NCI-H748 (cell line): ENCODE results near the gene SUN5.

ENCODE experiments used
- DNase-seq: peaks from one replicate; lab custom pipeline; 2025; ENCODE audit not compliant: unreplicated experiment; lab: John Stamatoyannopoulos, UW

SUN5 gene

GRCh38 chr20:32995802-32996201 is 8.4 kb downstream of the SUN5 start:
- DNase-seq, result no peak

DNA sequence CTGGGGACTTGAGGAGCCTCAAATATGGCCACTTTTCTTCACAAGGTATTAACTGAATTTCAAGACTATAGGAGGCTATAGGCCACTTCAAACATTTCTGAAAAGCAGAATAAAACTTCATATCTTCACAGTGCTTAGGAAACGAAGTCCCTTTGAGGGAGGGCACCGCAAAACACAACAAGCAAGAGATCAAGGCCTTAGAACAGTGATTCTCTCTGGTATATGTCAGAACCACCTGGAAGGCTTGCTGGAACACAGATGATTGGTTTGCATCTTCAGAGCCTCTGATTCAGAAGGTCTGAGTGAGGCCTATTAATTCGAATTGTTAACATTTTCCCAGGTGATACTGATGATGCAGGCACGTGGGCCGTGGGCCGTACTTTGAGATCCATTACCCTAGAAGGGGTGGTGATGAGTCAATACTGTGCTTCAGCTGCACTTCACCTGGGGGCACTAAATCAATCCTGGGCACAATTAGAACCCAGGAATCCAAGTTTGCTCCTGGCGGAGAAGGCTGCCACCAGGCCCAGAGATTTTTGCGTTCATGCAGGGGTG is 10.7 kb downstream of the SUN5 start:
- no peak for DNase-seq

GRCh38 chr20:32991792-32992641 is 12.2 kb downstream of the SUN5 start:
- DNase-seq, result no peak

GRCh38 chr20:32991383-32991782 is 12.8 kb downstream of the SUN5 start:
- DNase-seq, result no peak

GRCh38 chr20:32990426-32990825 is 13.8 kb downstream of the SUN5 start:
- DNase-seq, result no peak

GRCh38 chr20:32989507-32990283 is 14.5 kb downstream of the SUN5 start:
- no peak for DNase-seq

DNA sequence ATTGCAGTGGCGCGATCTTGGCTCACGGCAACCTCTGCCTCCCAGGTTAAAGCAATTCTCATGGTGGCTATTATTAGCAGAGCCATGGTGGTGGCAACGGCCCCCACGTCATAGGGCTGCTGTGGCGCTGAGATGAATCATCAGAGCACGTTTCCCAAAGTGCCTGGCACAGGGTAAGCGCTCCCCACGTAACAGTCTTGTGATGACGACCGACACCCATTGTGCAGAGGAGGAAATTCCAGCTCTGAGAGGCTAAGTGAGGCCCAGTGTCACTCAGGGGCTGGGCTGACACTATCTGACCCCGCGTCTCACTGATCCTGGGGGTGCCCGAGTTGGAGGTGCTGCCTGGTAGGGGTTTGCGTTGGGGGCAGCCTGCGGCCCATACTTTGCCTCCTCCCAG is 16.2 kb downstream of the SUN5 start:
- no peak for DNase-seq

GRCh38 chr20:32987044-32987825 is 17.0 kb downstream of the SUN5 start:
- DNase-seq, result no peak

DNA sequence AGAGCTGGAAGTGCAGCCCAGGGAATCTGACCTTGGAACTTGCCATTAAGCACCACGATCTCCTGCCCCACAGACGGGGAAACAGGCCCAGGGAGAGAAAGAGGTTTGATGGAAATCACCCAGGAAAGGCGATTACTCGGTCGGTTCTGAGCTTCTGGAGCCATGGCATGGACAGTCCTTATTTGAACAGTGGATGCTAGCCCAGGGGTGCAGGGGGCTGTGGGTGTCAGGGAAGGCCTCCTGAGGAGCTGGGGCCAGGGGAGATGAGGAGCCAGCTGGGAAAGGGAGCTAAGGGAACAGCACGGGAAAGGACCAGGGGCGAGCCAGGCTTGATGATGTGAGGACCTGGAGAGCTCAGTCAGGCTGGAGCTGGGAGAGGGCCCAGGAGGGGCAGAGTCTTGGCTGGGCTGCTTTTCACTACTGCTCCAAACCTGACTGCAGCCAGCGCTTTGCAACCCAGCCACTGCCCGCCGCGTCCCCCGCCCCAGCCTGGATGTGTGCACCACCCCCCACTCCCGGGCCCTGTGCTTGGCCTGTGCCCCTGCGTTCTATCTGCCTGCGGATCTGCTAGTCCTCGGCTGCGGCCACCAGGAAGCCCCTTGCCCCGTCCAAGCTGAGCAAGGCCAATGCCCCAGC is 17.8 kb downstream of the SUN5 start:
- DNase-seq, result no peak

DNA sequence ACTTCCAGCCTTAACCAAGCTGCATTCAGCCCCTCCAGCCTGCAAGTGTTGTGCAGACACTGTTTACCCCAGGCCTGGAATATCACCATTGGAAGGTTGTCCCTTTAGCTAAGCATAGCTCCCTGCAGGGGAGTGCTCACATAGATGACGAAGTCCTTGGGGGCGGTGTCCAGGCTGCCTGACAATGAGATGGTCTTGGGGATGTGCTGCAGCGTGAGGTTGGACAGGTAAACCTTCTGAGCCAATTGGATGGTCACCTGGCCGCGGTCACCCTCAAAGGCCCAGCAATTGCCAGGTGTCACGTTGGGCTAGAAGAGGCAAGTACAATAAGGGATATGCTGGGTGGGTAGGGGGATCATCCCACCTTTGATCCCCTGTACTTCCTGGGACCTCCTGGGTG is 18.6 kb downstream of the SUN5 start:
- no peak for DNase-seq

- no peak for DNase-seq
Observed at GRCh38 chr20:32984631-32985354, 19.4 kb downstream of the SUN5 start.

DNA sequence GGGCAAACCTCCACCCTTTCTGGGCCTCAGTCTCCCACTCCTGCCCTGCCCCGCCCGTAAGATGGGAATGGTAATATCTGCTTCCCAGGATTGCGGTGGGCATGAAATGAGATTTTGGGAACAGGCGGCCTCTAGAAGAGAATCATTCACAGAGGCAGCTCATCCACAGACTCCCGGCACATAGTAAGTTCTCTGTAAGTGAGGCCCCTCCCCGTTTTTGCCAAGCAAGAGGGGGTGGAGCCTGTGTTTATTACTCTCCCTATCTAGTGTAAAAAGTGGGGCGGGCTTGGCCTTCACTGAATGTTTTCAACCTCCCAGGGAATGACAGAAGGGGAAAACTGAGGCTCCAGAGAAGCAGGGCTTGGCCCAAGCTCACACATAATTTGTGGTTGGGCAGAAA is 20.0 kb downstream of the SUN5 start:
- no peak for DNase-seq

DNA sequence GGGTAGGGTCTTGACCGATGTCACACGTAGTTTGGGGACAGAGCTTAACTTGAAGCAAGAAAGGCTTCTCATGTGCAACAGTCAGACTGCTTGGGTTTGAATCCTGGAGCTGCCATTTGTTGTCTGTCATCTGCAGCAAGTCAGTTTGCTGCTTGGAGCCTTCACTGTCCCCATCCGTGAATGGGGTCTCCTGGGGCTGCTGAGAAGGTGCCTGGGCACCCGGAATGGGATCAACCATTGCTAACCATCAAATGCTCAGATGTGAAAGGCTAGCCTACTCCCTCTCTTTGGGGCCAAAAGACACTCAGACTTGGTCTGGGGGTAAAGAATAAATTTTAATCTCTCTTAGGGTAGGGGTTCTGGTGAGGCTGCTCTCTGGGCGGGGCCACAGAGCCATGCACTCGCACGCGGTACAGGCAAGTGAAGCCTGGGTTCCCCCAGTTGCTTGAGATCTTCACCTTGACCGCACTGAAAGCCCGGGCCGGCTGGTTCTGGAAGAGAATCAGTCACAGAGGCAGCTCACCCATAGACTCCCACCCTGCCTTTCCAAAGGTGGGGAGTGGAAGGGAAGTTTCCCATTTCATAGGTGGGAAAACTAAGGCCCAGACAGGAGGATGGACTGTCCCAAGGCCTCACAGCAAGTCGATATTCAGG is 20.6 kb downstream of the SUN5 start:
- DNase-seq, result no peak

DNA sequence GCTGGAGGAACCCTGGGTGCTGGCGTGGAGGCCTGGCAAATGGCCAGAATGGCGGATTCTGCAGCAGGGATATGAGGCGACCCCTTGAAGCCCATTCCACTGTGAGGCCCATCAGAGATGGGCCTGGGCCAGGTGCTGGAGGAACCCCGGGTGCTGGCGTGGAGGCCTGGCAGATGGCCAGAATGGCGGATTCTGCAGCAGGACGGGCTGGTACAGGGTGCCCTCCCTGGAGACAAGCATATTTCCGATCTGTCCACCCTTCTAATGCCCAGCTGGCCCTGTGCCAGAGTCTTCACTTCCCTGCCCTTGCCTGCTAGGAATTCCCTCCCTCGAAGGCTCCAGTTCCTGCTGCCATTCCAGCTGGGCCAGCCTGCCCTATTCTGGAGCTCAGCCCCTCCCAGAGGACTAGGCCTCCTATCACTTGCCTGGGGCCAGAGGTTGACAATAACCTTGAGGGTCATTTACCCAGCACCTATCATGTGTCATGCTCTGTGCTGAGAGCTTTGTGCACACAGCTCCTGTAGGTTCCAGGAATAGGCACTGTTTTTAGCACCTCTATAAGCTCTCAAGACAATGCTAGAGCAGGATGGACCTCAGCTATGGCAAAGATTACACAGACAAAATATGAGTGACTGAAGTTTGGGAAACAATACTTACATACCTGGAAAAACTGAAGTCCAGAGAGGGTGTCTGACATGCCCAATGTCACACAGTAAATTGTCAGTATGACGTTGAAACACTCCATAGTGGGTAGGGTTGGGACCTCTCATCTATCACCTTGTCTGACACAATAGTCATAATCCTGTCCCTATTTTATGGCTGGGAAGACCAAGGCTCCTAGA is 21.4 kb downstream of the SUN5 start:
- DNase-seq, result peak; percentile 26

GRCh38 chr20:32980990-32981389 is 23.2 kb downstream of the SUN5 start:
- no peak for DNase-seq

DNA sequence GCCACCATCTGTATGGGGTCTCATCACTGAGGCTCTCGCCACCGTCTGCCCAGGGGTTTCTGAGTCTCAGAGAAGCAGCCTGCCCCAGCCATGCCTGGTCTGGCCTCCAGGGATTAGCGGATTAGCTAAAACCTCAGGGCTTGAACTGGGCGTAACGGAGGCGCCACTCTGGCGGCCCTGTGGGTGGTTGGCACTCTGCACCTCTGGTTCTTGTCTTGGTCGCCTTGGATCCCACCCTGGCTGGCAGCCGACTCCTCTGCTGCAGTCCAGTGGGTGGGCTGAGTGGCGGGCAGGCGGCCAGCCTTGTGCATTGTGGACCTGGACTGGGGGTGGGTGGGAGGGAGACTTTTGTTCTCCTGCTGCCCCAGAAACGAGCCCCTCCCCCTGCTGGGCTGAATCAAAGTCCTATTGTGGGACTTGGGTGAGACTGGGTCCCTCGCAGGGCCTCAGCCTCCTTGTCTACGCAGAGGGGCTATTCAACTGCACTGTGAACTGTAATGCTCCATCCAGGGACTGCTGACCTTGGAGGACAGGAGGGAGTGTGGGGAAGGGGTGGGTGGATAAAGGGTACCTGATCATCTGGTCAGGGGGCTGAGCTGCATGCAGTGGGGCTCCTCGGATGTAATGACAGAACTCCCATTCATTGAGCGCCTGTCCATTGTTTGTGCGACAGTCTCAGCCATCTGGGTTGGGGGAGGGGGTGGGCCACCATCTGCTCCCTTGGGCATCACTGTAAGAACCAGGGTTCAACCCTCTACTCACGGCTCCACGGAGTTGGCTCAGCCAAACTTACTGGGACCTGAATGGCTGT is 23.9 kb downstream of the SUN5 start:
- DNase-seq, result no peak

- no peak for DNase-seq
Observed at GRCh38 chr20:32979201-32979998, 24.8 kb downstream of the SUN5 start.
